ENCODE data around the gene ALDOB. TPM values are rescaled to one million over a fixed set of nuclear protein-coding genes. Genes with fewer than 3 reads are reported as not detected.
A peak's percentile ranks its signal among the peaks of the same experiment; 100 is the strongest.

The ALDOB gene
- 0.20 and 0.22 TPM in 2 replicates for total RNA-seq

DNA sequence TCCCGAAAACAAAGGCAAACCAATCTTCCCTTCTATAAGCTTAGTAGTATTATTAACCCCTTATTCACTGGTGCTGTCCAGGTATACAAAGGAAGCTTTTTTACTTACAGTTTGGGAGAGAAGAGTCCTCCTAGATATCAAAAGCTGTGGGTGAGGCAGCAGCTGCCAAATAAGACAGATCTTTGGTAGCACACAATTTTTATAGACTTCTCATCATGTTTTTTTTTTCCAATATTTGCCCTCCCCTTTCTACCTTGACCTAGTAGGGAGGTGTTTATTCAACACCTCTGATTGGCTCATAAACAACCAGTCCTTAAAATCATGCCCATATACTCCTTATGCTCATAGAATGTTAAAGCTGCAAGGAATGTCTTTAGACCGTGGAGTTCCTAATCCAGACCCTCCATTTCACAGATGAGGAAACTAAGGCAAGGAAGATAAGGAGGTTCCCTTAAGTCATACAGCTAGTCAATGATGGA lies at the start of gene ALDOB:
Gene ALDOB, minus strand, starts transcription at position 174 of the 479 bp plus-strand sequence. CDS start 4,887 bp downstream, outside the sequence.
- no peak for DNase-seq (ENCODE audit: low read depth in 2 of 2)

DNA sequence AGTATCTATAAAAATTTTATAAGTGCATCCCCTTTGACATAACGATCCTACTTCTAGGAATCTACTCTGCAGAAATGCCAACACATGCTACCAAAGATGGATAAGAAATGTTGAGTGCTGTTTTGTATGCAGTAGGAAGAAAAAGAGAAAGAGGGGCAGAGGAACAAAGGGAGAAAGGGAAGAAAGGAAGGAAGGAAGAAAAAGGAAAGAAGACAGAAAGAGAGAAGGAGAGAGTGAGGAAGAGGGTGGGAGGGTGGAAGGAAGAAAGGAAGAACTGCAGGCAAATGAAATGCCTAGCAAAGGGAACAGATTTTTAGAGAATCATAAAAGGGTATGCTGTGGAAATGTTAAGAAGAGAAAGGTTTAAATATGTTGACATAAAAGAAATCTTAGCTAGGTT lies 48.5 kb upstream of the ALDOB start:
- no peak for DNase-seq (ENCODE audit: low read depth in 2 of 2)

- DNase-seq (ENCODE audit: low read depth in 2 of 2) = peak in 1 of 2 donors; percentile 67
Observed at GRCh38 chr9:101481261-101481660, 45.7 kb upstream of the ALDOB start.

- peak in 1 of 2 donors; percentile 32 for DNase-seq (ENCODE audit: low read depth in 2 of 2)
Observed at GRCh38 chr9:101480386-101480785, 44.8 kb upstream of the ALDOB start.

DNA sequence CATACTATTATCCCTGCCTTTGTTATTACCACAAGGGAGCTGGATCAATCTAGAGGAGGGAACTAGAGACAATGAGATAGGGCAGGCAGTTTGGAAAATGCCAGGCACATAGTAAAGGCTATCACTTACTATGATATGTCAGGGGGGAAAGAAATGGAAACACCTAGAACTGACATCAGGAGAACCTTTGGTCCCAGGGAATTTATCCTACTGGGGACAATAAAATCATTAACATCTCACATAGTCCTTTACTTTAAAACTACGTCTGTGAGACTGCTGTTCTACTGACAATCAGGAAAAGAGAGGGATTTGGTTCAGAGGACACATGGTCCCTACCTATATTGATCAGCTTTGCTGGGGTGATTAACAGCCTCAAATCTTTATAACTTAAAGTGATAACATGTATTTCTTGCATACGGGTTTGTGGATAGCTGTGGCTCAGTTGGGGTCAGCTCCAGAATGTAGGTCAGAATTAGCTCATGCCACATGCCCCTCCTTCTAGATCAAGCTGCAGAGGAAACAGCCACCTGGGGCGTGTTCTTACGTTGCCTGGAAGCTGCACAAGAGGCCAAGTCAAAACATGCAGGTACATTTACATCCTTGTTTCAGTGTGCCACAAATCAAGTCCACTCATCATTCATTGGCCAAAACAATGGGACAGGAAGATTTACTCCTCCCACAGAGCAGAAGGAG lies 43.9 kb upstream of the ALDOB start:
- DNase-seq (ENCODE audit: low read depth in 2 of 2) = no peak

DNA sequence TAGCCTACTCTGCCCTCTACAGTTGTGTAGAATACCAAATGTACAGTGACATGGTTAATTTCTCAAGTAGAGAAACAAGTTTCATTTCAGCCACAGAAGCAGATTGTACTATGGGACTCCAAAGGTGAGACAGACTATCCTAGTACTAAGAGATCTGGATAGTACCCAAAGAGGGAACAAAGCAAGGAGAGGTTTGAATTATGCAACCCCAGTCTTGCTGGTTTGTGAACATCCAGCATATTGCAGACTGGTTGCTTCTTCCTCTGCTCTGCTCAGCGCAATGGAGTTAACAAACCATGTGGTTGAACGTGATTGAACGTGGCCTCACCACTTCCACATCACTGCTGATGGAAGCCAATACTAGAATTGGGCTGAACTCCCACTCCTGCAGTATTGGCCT lies 43.3 kb upstream of the ALDOB start:
- DNase-seq (ENCODE audit: low read depth in 2 of 2) = no peak

GRCh38 chr9:101478444-101478843 lies 42.9 kb upstream of the ALDOB start:
- peak in 1 of 2 donors; percentile 27 for DNase-seq (ENCODE audit: low read depth in 2 of 2)

DNA sequence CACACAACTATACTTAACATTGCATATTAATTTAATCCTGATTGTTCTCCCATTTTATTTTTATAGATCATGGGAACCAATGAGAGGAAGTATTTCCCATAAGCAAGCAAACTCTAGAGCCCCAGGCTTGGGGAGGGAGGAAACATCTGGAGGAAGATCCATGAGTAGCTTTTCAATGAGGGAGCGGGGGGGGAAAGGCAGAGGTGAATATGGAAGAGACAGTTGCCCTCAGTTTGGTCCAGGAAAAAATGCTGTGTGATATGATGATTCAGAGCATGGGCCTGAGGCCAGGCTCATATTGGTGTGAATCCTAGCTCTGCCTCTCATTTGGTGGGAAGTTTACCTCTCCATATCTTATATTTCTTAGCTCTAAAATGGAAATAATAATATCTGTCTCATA lies 42.2 kb upstream of the ALDOB start:
- DNase-seq (ENCODE audit: low read depth in 2 of 2) = peak; percentile 59 to 97

DNA sequence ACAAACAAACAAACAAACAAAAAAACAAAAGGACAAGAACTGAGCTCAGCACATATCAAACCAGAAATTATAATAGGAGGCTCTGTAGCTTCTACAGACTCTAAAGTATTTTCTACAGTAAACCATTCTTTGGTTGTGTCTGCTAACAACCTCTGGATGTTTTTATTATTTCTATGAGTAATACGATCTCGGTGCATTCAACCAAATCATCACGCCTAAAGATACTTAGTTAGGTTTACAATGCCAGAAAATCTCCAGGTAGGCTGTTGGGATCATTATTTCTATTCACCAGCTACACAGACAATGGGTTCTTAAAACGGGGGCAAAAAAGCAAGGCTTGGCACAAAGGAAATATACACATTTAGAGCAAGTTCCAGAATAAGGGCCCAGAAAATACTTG lies 41.6 kb upstream of the ALDOB start:
- peak in 1 of 2 donors; percentile 57 for DNase-seq (ENCODE audit: low read depth in 2 of 2)

DNA sequence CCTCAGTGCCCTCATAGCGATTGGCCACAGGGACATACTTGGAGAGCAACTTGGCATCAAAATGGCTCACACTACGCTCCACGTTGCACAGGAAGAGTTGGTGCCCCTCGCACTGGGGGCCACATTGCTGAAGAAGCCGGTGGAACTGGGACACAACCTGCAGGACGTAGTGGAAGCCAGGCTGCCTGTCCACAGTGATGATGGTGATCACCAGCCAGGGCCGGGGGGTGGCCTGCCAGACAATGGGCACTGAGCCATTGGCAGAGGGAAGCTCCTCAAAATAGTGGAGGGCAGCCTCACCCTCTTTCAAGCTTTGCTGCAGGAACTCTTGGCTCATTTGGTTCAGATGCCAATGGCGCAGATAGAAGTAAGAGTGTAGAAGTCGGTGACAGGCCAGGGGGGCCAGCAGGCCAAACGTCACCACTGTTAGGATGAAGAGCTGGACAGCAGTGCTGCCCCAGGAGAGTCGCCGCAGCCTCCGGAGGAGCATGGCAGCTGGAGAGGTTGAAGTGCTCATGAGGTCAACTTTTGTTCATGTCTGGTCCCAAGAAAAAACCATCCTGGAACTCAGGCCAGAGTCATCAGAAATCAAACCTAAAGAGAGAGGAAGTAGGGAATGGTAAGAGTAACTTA lies 41.1 kb upstream of the ALDOB start:
- no peak for DNase-seq (ENCODE audit: low read depth in 2 of 2)

DNA sequence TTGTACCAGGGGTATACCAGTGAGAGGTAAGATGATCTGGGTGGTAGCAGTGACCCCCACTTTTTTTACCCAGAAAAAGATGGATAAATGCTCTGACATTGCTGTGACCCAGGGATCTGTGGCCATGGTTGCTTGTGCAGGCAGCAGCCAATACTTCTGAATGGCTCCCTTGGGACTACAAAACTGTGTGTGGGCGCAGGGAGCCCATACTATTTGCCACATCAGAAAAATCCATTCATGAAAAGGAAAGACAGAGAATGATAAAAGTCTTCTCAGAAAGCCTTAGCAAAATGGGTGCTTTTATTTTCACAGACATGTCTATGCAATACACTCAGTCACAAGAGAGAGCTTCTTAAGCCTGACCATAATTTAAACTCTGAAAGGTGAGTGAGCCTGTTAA lies 37.3 kb upstream of the ALDOB start:
- DNase-seq (ENCODE audit: low read depth in 2 of 2) = no peak

DNA sequence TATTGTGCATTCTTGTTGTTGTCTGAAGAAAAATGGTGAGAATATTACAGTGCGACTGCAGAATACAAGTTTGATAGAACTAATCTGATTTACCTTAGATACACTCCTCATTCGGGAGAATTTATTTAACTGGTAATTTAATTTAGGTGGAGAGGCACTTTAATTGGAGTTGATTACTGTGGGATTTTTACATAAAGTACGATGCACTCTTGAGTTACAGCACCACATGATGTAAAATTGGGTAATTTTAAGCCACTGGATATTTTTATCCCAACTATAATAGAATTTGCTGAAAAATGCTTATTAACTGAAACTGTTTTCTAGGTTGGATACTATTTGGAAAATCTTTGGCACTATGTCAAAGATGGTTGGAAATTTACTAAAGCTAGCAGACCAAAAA lies 35.4 kb upstream of the ALDOB start:
- no peak for DNase-seq (ENCODE audit: low read depth in 2 of 2)

GRCh38 chr9:101470021-101470420 lies 34.4 kb upstream of the ALDOB start:
- DNase-seq (ENCODE audit: low read depth in 2 of 2) = no peak

DNA sequence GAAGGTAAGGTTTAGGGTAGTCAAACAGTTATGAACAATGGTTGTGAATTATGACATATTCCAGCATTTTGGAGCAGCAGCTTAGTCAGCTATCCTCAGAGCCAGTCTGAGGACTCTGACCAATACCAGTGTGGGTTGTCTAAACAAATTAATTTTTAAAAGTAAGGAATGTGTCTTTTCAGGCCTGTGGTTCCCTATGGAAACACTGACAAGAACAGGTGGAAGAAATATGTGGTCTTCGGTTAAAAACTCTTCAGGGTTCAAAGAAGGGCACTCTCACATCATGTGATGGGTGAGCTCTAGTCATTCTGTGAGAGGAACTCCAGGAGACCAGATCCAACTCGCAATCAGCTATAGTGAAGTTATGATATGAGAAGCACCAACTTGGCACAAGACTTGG lies 33.5 kb upstream of the ALDOB start:
- DNase-seq (ENCODE audit: low read depth in 2 of 2) = no peak

DNA sequence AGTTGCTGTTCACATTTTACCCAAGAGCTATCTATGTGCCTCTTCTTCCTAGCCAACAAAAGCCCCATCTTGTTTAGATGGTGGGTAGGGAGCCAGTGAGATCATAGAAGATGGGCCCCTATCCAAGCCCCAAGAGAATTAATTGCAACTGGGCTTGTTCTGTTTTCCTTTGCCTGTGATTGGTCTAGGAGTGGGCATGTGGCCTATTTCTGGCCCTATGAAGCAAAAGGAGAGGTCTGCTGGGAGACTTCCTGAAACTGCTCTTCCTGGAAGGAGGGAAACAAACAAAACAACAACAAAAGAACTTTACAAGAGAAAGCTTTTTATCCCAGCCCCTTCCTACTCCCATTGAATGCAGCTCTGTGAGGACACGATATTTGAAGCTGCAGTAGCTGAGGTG lies 32.5 kb upstream of the ALDOB start:
- no peak for DNase-seq (ENCODE audit: low read depth in 2 of 2)

DNA sequence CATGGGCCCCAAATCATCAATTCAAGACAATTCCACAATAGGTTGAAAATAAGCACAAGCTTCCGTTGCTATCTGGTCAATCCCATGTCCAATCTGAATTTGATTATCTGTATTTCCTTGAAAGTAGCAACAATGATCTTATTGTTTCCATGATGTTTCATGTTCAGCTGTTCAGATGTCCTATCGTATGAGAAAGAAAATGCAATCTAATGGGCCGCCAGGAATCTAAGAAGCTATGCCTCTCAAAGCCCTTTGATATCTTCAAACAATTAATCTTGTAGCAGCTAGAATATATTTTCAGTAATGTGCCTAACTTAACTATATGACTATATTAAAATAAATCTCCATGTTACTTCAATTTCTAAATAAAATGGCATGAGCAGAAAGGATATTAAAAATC lies 32.1 kb upstream of the ALDOB start:
- no peak for DNase-seq (ENCODE audit: low read depth in 2 of 2)

- DNase-seq (ENCODE audit: low read depth in 2 of 2) = no peak
Observed at GRCh38 chr9:101466863-101467262, 31.3 kb upstream of the ALDOB start.

GRCh38 chr9:101465326-101465915 lies 29.8 kb upstream of the ALDOB start:
- DNase-seq (ENCODE audit: low read depth in 2 of 2) = peak; percentile 26 to 84

- DNase-seq (ENCODE audit: low read depth in 2 of 2) = no peak
Observed at GRCh38 chr9:101463397-101463796, 27.8 kb upstream of the ALDOB start.

- peak; percentile 8 to 75 for DNase-seq (ENCODE audit: low read depth in 2 of 2)
Observed at GRCh38 chr9:101462558-101462957, 27.0 kb upstream of the ALDOB start.

DNA sequence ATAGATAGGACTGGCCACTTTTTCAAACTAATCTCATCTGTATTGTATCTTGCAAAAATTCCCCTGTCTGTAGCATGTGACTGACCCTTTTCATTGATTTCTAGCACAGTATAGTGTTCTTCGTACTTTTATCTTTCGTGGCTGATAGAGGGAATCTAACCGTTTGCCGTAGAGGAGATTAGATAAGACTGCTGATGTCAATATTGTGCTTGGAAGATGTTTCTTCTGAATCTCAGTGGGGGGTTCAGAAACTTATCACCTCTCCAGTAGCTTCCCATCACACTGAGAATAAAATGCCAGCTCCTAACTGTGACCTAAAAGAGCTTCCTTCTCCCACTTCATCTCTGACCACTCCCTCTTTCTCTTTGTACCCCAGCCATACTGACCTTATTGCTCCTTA lies 25.4 kb upstream of the ALDOB start:
- no peak for DNase-seq (ENCODE audit: low read depth in 2 of 2)

GRCh38 chr9:101458963-101459631 lies 23.5 kb upstream of the ALDOB start:
- DNase-seq (ENCODE audit: low read depth in 2 of 2) = peak; percentile 65 to 84
